SK-N-SH (cell line): Measurements from ENCODE around the gene ADAMTS15.

Experiments used
- CTCF ChIP-seq: fragments of 200-600 bp; sonication (generic); IDR thresholded peaks from 2 replicates; pipeline ENCODE4 v1.6.1; 2017; ENCODE audit warnings: antibody characterized with exemption, mild to moderate bottlenecking, moderate library complexity
- FOSL2 ChIP-seq: IDR thresholded peaks from 2 replicates; pipeline ENCODE4 v1.4.0; 2012; ENCODE audit warnings: low read depth, mild to moderate bottlenecking, moderate library complexity, borderline replicate concordance
- MEF2A ChIP-seq: IDR thresholded peaks from 2 replicates; pipeline ENCODE4 v1.4.0; 2012; ENCODE audit warnings: low read depth, borderline replicate concordance
- TF ChIP-seq, protein P1 (sequence below): IDR thresholded peaks from 2 replicates; pipeline ENCODE4 v1.4.0; 2012; ENCODE audit warnings: low read depth, borderline replicate concordance

GRCh38 chr11:130483124-130483523 lies 34.7 kb downstream of the ADAMTS15 start:
- TF ChIP-seq CTCF (no peak), MEF2A (no peak), FOSL2 (no peak)
- TF ChIP-seq, protein P1, sequence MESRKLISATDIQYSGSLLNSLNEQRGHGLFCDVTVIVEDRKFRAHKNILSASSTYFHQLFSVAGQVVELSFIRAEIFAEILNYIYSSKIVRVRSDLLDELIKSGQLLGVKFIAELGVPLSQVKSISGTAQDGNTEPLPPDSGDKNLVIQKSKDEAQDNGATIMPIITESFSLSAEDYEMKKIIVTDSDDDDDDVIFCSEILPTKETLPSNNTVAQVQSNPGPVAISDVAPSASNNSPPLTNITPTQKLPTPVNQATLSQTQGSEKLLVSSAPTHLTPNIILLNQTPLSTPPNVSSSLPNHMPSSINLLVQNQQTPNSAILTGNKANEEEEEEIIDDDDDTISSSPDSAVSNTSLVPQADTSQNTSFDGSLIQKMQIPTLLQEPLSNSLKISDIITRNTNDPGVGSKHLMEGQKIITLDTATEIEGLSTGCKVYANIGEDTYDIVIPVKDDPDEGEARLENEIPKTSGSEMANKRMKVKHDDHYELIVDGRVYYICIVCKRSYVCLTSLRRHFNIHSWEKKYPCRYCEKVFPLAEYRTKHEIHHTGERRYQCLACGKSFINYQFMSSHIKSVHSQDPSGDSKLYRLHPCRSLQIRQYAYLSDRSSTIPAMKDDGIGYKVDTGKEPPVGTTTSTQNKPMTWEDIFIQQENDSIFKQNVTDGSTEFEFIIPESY = no peak
